HepG2 (cell line): Measurements from ENCODE around the gene TSC22D4. TPM values are rescaled to one million over a fixed set of nuclear protein-coding genes. Genes with fewer than 3 reads are reported as not detected.
A peak's percentile ranks its signal among the peaks of the same experiment; 100 is the strongest.

Experiments used
- CC2D1A ChIP-seq: sonication (generic); formaldehyde crosslinking; IDR thresholded peaks from 2 replicates; pipeline ENCODE4 v1.8.1; 2023; ENCODE audit warnings: mild to moderate bottlenecking, missing genetic modification reagents
- HIVEP1 ChIP-seq: sonication (generic); formaldehyde crosslinking; IDR thresholded peaks from 2 replicates; pipeline ENCODE4 v1.4.0; 2020; ENCODE audit warnings: mild to moderate bottlenecking, missing genetic modification reagents
- ISL2 ChIP-seq: sonication (generic); formaldehyde crosslinking; IDR thresholded peaks from 2 replicates; pipeline ENCODE4 v1.5.0; 2020; ENCODE audit warnings: missing genetic modification reagents
- JUNB ChIP-seq: sonication (generic); formaldehyde crosslinking; IDR thresholded peaks from 2 replicates; pipeline ENCODE4 v1.8.0; 2022; ENCODE audit warnings: missing genetic modification reagents, mild to moderate bottlenecking, borderline replicate concordance
- KLF11 ChIP-seq: IDR thresholded peaks from 2 replicates; pipeline ENCODE4 v1.6.1; 2016; ENCODE audit warnings: missing compliant biosample characterization
- MAFG ChIP-seq: sonication (generic); formaldehyde crosslinking; IDR thresholded peaks from 2 replicates; pipeline ENCODE4 v1.5.1; 2020; ENCODE audit warnings: mild to moderate bottlenecking, missing genetic modification reagents
- MED1 ChIP-seq: sonication (generic); formaldehyde crosslinking; IDR thresholded peaks from 2 replicates; pipeline ENCODE4 v1.4.0; 2020; ENCODE audit warnings: missing genetic modification reagents
- MXD1 ChIP-seq: sonication (generic); formaldehyde crosslinking; IDR thresholded peaks from 2 replicates; pipeline ENCODE4 v1.4.0; 2020; ENCODE audit warnings: mild to moderate bottlenecking, missing genetic modification reagents
- NFIB ChIP-seq: sonication (generic); formaldehyde crosslinking; IDR thresholded peaks from 2 replicates; pipeline ENCODE4 v1.9.0; 2021; ENCODE audit warnings: missing genetic modification reagents, mild to moderate bottlenecking, borderline replicate concordance
- SNRNP70 ChIP-seq: fragments of 200-400 bp; formaldehyde crosslinking; IDR thresholded peaks from 2 replicates; pipeline ENCODE4 v1.6.1; 2017; ENCODE audit warnings: mild to moderate bottlenecking, low read depth, low read length, moderate library complexity
- SRSF1 ChIP-seq: fragments of 200-400 bp; formaldehyde crosslinking; optimal IDR thresholded peaks from 2 replicates; pipeline ENCODE3; 2017; ENCODE audit warnings: mild to moderate bottlenecking, low read depth, low read length, moderate library complexity
- SUZ12 ChIP-seq: fragments of 150-350 bp; IDR thresholded peaks from 2 replicates; pipeline ENCODE4 v1.6.1; 2014; ENCODE audit warnings: low read depth, low read length
- TBL1XR1 ChIP-seq: fragments of 150-350 bp; IDR thresholded peaks from 2 replicates; pipeline ENCODE4 v1.6.1; 2014; ENCODE audit warnings: borderline replicate concordance, low read length; ENCODE audit not compliant: partially characterized antibody
- YEATS4 ChIP-seq: sonication (generic); formaldehyde crosslinking; IDR thresholded peaks from 2 replicates; pipeline ENCODE4 v1.4.0; 2020; ENCODE audit warnings: missing genetic modification reagents, borderline replicate concordance
- ZC3H4 ChIP-seq: sonication (generic); formaldehyde crosslinking; IDR thresholded peaks from 2 replicates; pipeline ENCODE4 v1.4.0; 2020; ENCODE audit warnings: missing genetic modification reagents, borderline replicate concordance
- ZKSCAN8 ChIP-seq: IDR thresholded peaks from 2 replicates; pipeline ENCODE4 v1.6.1; 2016; ENCODE audit warnings: borderline replicate concordance, missing genetic modification reagents, missing compliant biosample characterization
- ZNF510 ChIP-seq: sonication (generic); formaldehyde crosslinking; IDR thresholded peaks from 2 replicates; pipeline ENCODE4 v1.4.0; 2020; ENCODE audit warnings: low read depth, mild to moderate bottlenecking, missing genetic modification reagents
- polyA plus RNA-seq, 8 experiments: library from polyadenylated mRNA; depleted of rRNA in 3 of 8; stranded (reverse) in 7 of 8; unstranded in 1 of 8; fragments of >200 nt; fragmentation: Illumina TruSeq in 4 of 8; extraction: Trizol in 4 of 8; gene quantifications; 2 replicates each; pipeline versions ENCODE4 v1.2.1 to v1.2.3, GENCODE V29; 2011 to 2016; ENCODE audit warnings: low read depth in 4 of 8, missing spikeins in 1 of 8, mixed read lengths in 1 of 8; ENCODE audit not compliant: insufficient read depth in 1 of 8
- total RNA-seq, 5 experiments: library from RNA; depleted of rRNA; stranded (reverse); fragments of >200 nt; fragmentation: Illumina TruSeq; extraction: Trizol; gene quantifications; 2 replicates each; pipeline ENCODE4 v1.2.3, GENCODE V29; 2016; ENCODE audit warnings: low read depth in 1 of 5
- TF ChIP-seq, protein P1 (sequence below): sonication (generic); formaldehyde crosslinking; IDR thresholded peaks from 2 replicates; pipeline ENCODE4 v1.8.1; 2022; ENCODE audit warnings: low read depth, mild to moderate bottlenecking, missing genetic modification reagents
- TF ChIP-seq, protein P2 (sequence below): sonication (generic); formaldehyde crosslinking; IDR thresholded peaks from 2 replicates; pipeline ENCODE4 v1.9.0; 2021; ENCODE audit warnings: missing genetic modification reagents, borderline replicate concordance
- TF ChIP-seq, protein P3 (sequence below): sonication (generic); formaldehyde crosslinking; IDR thresholded peaks from 2 replicates; pipeline ENCODE4 v1.4.0; 2020; ENCODE audit warnings: mild to moderate bottlenecking, missing genetic modification reagents

The TSC22D4 gene
- total and polyA plus RNA-seq, 2 of the 13 experiments (the other 11 are each of a cell fraction or from before 2014, with no cell fraction given) = 7.7 to 8.7 TPM

GRCh38 chr7:100428199-100428966, 50.6 kb downstream of the TSC22D4 start, which contains the start of gene ZCWPW1 (continued):
- TF ChIP-seq, protein P1, sequence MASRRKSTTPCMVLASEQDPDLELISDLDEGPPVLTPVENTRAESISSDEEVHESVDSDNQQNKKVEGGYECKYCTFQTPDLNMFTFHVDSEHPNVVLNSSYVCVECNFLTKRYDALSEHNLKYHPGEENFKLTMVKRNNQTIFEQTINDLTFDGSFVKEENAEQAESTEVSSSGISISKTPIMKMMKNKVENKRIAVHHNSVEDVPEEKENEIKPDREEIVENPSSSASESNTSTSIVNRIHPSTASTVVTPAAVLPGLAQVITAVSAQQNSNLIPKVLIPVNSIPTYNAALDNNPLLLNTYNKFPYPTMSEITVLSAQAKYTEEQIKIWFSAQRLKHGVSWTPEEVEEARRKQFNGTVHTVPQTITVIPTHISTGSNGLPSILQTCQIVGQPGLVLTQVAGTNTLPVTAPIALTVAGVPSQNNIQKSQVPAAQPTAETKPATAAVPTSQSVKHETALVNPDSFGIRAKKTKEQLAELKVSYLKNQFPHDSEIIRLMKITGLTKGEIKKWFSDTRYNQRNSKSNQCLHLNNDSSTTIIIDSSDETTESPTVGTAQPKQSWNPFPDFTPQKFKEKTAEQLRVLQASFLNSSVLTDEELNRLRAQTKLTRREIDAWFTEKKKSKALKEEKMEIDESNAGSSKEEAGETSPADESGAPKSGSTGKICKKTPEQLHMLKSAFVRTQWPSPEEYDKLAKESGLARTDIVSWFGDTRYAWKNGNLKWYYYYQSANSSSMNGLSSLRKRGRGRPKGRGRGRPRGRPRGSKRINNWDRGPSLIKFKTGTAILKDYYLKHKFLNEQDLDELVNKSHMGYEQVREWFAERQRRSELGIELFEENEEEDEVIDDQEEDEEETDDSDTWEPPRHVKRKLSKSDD (CRISPR knock-in tag) = peak; percentile 95
- TF ChIP-seq, protein P2, sequence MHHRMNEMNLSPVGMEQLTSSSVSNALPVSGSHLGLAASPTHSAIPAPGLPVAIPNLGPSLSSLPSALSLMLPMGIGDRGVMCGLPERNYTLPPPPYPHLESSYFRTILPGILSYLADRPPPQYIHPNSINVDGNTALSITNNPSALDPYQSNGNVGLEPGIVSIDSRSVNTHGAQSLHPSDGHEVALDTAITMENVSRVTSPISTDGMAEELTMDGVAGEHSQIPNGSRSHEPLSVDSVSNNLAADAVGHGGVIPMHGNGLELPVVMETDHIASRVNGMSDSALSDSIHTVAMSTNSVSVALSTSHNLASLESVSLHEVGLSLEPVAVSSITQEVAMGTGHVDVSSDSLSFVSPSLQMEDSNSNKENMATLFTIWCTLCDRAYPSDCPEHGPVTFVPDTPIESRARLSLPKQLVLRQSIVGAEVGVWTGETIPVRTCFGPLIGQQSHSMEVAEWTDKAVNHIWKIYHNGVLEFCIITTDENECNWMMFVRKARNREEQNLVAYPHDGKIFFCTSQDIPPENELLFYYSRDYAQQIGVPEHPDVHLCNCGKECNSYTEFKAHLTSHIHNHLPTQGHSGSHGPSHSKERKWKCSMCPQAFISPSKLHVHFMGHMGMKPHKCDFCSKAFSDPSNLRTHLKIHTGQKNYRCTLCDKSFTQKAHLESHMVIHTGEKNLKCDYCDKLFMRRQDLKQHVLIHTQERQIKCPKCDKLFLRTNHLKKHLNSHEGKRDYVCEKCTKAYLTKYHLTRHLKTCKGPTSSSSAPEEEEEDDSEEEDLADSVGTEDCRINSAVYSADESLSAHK (CRISPR knock-in tag) = 0 out of 2 replicates have a peak, but pooled peaks have one; percentile 22
- peak; percentile 31; the same call in 1 of the 2 replicates for TF ChIP-seq MED1 (CRISPR knock-in tag)
- TF ChIP-seq TBL1XR1 = peak; percentile 57
- TF ChIP-seq ZC3H4 (CRISPR knock-in tag) = peak; percentile 49; the same call in 1 of the 2 replicates
- no peak for TF ChIP-seq ISL2 (CRISPR knock-in tag)
- peak; percentile 83 for TF ChIP-seq HIVEP1 (CRISPR knock-in tag)
- peak; percentile 47 for TF ChIP-seq SUZ12
- peak; percentile 69 for TF ChIP-seq YEATS4 (CRISPR knock-in tag)
- no peak for TF ChIP-seq CC2D1A
- no peak for TF ChIP-seq SNRNP70
- TF ChIP-seq SRSF1 = peak; percentile 98
- TF ChIP-seq MAFG (CRISPR knock-in tag) = no peak
- TF ChIP-seq KLF11 = peak; percentile 75
- TF ChIP-seq, protein P3, sequence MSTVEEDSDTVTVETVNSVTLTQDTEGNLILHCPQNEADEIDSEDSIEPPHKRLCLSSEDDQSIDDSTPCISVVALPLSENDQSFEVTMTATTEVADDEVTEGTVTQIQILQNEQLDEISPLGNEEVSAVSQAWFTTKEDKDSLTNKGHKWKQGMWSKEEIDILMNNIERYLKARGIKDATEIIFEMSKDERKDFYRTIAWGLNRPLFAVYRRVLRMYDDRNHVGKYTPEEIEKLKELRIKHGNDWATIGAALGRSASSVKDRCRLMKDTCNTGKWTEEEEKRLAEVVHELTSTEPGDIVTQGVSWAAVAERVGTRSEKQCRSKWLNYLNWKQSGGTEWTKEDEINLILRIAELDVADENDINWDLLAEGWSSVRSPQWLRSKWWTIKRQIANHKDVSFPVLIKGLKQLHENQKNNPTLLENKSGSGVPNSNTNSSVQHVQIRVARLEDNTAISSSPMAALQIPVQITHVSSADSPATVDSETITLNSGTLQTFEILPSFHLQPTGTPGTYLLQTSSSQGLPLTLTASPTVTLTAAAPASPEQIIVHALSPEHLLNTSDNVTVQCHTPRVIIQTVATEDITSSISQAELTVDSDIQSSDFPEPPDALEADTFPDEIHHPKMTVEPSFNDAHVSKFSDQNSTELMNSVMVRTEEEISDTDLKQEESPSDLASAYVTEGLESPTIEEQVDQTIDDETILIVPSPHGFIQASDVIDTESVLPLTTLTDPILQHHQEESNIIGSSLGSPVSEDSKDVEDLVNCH (CRISPR knock-in tag) = no peak
- TF ChIP-seq ZKSCAN8 (CRISPR knock-in tag) = no peak
- peak; percentile 49 for TF ChIP-seq MXD1
- no peak for TF ChIP-seq NFIB (CRISPR knock-in tag)
- TF ChIP-seq JUNB (CRISPR knock-in tag) = no peak
- peak; percentile 26 for TF ChIP-seq ZNF510 (CRISPR knock-in tag)
